Forelimb muscle (tissue), 1 donor: ENCODE data around the gene SOWAHB. TPM values are rescaled to one million over a fixed set of nuclear protein-coding genes. Genes with fewer than 3 reads are reported as not detected.

Source experiments
- DNase-seq: peaks from one replicate; pipeline ENCODE4 v3.0.0-alpha.2; 2013; ENCODE audit warnings: low read depth
- polyA plus RNA-seq: library from polyadenylated mRNA; unstranded; fragments of 120-200 nt; gene quantifications from one replicate; pipeline ENCODE4 v1.2.1, GENCODE V29; 2013; ENCODE audit not compliant: insufficient read length

Gene SOWAHB
- 0.05 TPM for polyA plus RNA-seq

- no peak for DNase-seq
These were observed at the start of gene SOWAHB for GRCh38 chr4:76897536-76898384. Gene SOWAHB, minus strand, starts transcription at chr4:76898144. Its CDS starts 295 bp downstream, at chr4:76897849.

- DNase-seq, result no peak
These were observed 49.4 kb upstream of the SOWAHB start for GRCh38 chr4:76947369-76947768.

GRCh38 chr4:76943790-76944189, 45.8 kb upstream of the SOWAHB start:
- no peak for DNase-seq

- no peak for DNase-seq
These were observed 45.2 kb upstream of the SOWAHB start for GRCh38 chr4:76943129-76943620.

- DNase-seq, result no peak
These were observed 41.2 kb upstream of the SOWAHB start for GRCh38 chr4:76939184-76939583.

GRCh38 chr4:76931576-76932276, 33.8 kb upstream of the SOWAHB start:
- DNase-seq, result no peak

- no peak for DNase-seq
These were observed 33.1 kb upstream of the SOWAHB start for GRCh38 chr4:76931087-76931486.

- DNase-seq, result no peak
These were observed 32.7 kb upstream of the SOWAHB start for GRCh38 chr4:76930685-76931084.

GRCh38 chr4:76926841-76927240, 28.9 kb upstream of the SOWAHB start:
- no peak for DNase-seq

GRCh38 chr4:76923619-76924357, 25.8 kb upstream of the SOWAHB start:
- no peak for DNase-seq

GRCh38 chr4:76920715-76921114, 22.8 kb upstream of the SOWAHB start:
- DNase-seq, result no peak

- DNase-seq, result no peak
These were observed 11.8 kb upstream of the SOWAHB start for GRCh38 chr4:76909711-76910110.

GRCh38 chr4:76905521-76905920, 7.6 kb upstream of the SOWAHB start:
- DNase-seq, result no peak

- no peak for DNase-seq
These were observed 6.8 kb upstream of the SOWAHB start for GRCh38 chr4:76904646-76905190.

GRCh38 chr4:76902233-76902890, 4.4 kb upstream of the SOWAHB start:
- no peak for DNase-seq

- no peak for DNase-seq
These were observed 1.2 kb upstream of the SOWAHB start for GRCh38 chr4:76898949-76899645.

GRCh38 chr4:76898385-76898692, 395 bp upstream of the SOWAHB start:
- DNase-seq, result no peak

GRCh38 chr4:76896614-76897535, 1.1 kb downstream of the SOWAHB start:
- DNase-seq, result no peak

- DNase-seq, result no peak
These were observed 1.9 kb downstream of the SOWAHB start for GRCh38 chr4:76896048-76896447.

GRCh38 chr4:76895619-76896018, 2.3 kb downstream of the SOWAHB start:
- DNase-seq, result no peak
